HUES64 (cell line): Measurements from ENCODE around the gene CHN2.

Experiments
- H3K27ac ChIP-seq: 2 replicates; pipeline ENCODE4 v1.7.0; 2013; ENCODE audit warnings: low read depth, low read length, inconsistent platforms
- H3K27me3 ChIP-seq: 2 replicates; pipeline ENCODE4 v1.6.1; 2013; ENCODE audit warnings: mild to moderate bottlenecking, low read length; ENCODE audit not compliant: insufficient read depth
- H3K36me3 ChIP-seq: 2 replicates; pipeline ENCODE4 v1.6.1; 2013; ENCODE audit warnings: mild to moderate bottlenecking, low read length; ENCODE audit not compliant: insufficient read depth
- H3K4me1 ChIP-seq: 2 replicates; pipeline ENCODE4 v1.6.1; 2013; ENCODE audit warnings: mild to moderate bottlenecking, low read length, moderate library complexity; ENCODE audit not compliant: insufficient read depth
- H3K4me3 ChIP-seq: 2 replicates; pipeline ENCODE4 v1.5.1; 2013; ENCODE audit warnings: mild to moderate bottlenecking, low read length, moderate library complexity
- H3K9ac ChIP-seq: 2 replicates; pipeline ENCODE4 v1.6.1; 2013; ENCODE audit warnings: mild to moderate bottlenecking, low read depth, low read length
- H3K9me3 ChIP-seq: 2 replicates; pipeline ENCODE4 v1.6.1; 2013; ENCODE audit warnings: low read depth, low read length; ENCODE audit not compliant: insufficient read depth
- WGBS: fragments of 150-250, 120-280 bp; methylation state at CpG from one replicate; pipeline ENCODE4 v1.1.7; 2013; ENCODE audit warnings: missing lambda C conversion rate; 5-methylcytosine and 5-hydroxymethylcytosine counted together

Gene CHN2

DNA sequence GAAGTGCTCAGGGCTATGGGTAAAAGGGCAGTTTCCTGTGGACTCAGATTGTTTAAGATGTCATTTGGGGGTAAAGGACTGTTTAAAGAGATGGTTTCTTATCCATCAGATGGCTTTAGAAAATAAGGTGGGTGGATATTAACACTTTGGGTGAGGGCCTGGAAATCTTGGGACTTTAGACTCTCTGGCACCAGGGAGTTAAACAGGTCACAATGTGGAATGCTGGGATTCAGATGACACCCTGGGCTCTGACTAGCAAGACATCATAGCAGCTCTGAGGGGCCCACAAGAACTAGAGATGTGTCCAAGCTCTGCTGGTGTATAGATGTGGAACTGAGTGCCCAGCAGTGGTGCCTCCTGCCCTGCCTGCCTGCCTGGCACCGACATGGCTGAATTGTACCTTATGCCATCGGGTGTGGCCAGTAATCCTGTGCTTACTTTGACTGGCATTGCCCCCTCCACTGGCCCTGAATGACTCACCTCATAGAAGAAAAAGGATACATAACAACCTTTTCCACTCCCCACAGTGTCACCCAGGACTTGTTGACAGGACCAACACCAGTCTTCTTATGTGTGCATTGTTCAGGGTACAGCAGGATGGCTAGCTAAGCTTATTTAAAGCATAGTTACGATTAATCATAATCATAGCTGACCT is 269.1 kb downstream of the CHN2 start:
- no peaks in the 10 kb centered on the region for H3K36me3 ChIP-seq
- 96% methylated on average over 3 of the region's 3 CpGs for WGBS
- H3K27ac ChIP-seq, result no peak overlapping the region

DNA sequence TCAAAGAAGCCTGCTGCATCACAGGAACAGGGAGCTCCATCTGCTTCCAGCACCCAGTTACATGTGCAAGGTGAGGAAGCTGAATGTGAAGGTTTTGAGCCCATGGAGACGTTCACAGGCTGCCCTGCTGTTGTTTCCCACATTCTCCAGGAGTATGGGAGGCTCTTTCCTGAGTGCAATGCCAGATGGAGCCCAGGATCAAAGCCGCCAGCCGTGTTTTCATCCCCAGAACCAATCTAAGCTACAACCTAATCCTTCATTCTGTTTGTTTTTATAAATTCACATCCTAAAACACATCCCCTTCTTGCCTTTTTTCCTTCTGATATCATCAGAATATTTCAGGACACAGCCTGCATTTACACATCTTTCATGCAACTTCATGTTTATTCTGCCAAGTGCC is 270.2 kb downstream of the CHN2 start:
- Histone ChIP-seq H3K4me3 (no peak overlapping the region), H3K36me3 (no peaks in the 10 kb centered on the region)

More for the DNA sequence above, 269.1 kb downstream of the CHN2 start:
- Histone ChIP-seq H3K9ac (no peak overlapping the region), H3K9me3 (no peaks in the 10 kb centered on the region), H3K4me1 (no peaks in the 10 kb centered on the region), H3K27me3 (no peaks in the 10 kb centered on the region), H3K4me3 (no peak overlapping the region)

DNA sequence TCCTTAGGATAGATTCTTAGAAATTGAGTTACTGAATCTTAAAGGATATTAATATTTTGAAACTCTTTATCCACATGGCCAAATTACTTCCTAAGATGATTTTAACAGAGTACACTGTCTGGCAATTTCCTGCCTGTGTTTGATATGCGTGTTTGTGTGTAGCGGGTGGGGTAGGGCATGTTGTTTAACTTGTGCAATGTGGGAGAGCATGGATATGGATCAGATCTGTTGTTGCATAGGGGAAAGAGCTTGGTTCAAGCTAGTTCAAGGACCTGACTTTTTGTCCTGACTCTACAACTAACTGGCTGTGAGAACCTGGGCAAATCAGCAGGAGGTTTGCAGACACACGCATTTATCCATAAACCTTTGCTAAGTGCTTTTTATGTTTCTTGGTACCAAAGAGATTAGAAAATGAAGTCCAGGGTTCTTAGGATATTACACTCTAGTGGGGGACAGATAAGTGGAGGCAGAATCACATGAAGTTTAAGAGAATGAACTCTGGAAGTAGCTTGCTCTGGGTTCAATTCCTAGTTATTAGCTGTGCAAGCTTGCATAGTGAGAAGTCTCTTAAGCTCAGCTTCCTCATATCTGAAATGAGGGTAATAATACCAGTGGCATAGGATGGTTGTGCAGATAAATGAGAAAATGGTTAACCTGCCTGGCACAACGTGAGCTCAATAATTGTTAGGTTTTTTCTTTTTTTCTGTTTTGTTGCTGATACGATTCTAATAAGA is 272.8 kb downstream of the CHN2 start:
- no peaks in the 10 kb centered on the region for H3K36me3 ChIP-seq
- 97% methylated on average over 4 of the region's 5 CpGs for WGBS
- no peaks in the 10 kb centered on the region for H3K9me3 ChIP-seq
- no peak overlapping the region for H3K4me3 ChIP-seq
- no peak overlapping the region for H3K27ac ChIP-seq
- no peaks in the 10 kb centered on the region for H3K27me3 ChIP-seq
- no peak overlapping the region for H3K9ac ChIP-seq
- no peaks in the 10 kb centered on the region for H3K4me1 ChIP-seq

More for the DNA sequence above, 270.2 kb downstream of the CHN2 start:
- 86% methylated on average over 3 of the region's 3 CpGs for WGBS
- H3K4me1 ChIP-seq, result no peaks in the 10 kb centered on the region
- no peak overlapping the region for H3K27ac ChIP-seq
- no peaks in the 10 kb centered on the region for H3K27me3 ChIP-seq
- H3K9ac ChIP-seq, result no peak overlapping the region
- H3K9me3 ChIP-seq, result no peaks in the 10 kb centered on the region

DNA sequence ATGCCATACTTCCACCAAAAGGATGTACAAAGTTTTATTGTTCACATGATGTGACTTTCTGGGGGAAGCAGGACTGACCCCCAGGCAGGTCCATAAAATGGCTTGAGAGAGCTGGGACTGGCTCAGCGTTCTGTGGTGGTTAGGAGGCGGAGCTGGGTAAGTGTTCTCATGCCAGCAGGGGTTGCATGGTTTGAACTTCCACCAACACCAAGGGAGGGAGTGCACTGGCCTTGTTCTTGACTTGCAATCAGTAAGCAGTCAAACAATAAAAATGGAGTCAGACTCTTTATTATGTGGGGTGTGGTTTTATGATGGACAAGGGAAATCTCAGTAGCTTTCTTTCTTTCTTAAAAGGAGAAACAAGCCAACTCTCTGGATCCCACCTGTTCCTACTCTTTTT is 273.6 kb downstream of the CHN2 start:
- Histone ChIP-seq H3K4me3 (no peak overlapping the region), H3K27ac (no peak overlapping the region), H3K27me3 (no peaks in the 10 kb centered on the region), H3K4me1 (no peaks in the 10 kb centered on the region), H3K9ac (no peak overlapping the region), H3K36me3 (no peaks in the 10 kb centered on the region), H3K9me3 (no peaks in the 10 kb centered on the region)
- 81% methylated on average over 2 of the region's 2 CpGs for WGBS

DNA sequence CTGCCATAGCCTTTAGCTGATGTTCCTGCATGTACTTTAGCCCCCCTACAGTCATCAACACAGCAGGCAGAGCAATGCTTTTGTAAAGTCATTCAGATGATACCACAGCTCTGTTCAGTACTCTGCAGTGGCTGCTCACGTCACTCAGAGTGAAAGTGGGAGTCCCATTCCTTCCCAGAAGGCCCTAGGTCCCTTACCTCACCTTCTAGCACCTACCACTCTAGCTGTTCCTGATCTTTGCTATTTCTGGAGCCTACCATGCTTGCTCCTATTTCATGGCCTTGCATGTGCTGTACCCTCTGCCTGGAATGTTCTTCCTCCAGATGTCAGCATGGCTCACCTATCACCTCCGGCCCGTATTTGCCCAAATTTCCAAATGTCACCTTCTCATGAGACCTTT is 274.7 kb downstream of the CHN2 start:
- Histone ChIP-seq H3K9ac (no peak overlapping the region), H3K27ac (no peak overlapping the region), H3K9me3 (no peaks in the 10 kb centered on the region), H3K36me3 (no peaks in the 10 kb centered on the region), H3K4me3 (no peak overlapping the region), H3K27me3 (no peaks in the 10 kb centered on the region), H3K4me1 (no peaks in the 10 kb centered on the region)
- WGBS, result 87% methylated on average over 3 of the region's 3 CpGs

DNA sequence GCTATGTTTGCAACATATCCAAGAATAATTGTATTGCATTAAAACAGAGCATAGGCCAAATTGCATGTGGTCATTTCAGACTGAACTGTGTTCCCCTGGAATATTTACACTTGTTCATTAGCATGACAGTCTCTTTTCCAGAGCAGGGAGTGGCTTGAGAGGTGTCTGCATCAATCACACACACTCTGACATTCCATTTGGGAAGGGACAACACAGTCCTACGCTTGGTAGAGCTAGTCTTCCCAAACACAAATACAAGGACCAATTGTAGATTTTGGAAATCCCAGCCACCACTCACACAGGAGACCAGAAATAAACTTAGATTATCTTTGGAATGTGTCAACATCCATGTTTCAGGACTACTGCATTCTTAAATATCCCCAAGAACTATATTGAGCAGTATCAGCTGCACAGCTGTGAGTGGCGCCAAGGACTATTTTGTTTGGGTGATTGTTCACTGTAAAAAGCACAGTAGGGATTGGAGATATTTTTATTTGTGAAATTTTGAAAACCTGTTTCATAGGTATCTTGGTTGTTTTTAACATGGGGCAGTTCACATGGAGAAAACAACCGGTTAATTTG is 275.5 kb downstream of the CHN2 start:
- 93% methylated on average over 3 of the region's 3 CpGs for WGBS

DNA sequence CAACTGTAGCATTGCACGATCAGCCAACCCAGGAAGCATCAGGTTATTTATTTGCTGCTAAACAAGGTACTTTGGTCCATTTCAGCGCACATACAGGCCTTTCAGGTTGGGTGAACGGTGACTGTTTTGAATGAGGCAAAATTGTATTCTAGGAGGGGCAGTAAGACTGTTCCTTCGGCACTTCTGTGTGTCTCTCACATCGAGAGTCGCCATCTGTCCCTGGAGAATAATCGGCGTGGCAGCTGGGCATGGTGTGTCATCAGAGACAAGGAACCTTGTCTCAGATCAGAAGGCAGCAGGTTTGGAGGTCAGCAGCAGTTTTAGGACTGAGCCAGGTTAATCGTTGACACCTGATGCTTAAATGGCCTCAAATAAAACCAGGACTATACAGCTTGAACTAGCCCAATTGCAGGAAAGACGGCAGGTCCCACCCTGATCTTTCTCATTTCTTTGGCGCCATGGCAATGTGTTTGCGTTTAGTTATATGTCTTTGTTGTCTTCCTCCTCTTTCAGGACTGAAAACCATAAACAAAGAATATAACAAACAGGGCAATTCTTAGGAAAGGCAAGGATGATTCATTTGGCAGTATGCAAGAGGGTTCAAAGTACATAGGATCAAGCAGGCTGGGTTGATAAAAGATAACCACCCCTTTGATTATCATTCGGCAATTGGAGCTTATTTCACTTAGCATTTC is 277.0 kb downstream of the CHN2 start:
- H3K9ac ChIP-seq, result no peak overlapping the region
- H3K36me3 ChIP-seq, result no peaks in the 10 kb centered on the region
- no peaks in the 10 kb centered on the region for H3K27me3 ChIP-seq
- H3K4me1 ChIP-seq, result no peaks in the 10 kb centered on the region
- whole genome bisulfite sequencing, result 90% methylated on average over 13 of the region's 13 CpGs
- no peak overlapping the region for H3K27ac ChIP-seq
- H3K4me3 ChIP-seq, result no peak overlapping the region
- H3K9me3 ChIP-seq, result no peaks in the 10 kb centered on the region

More for the DNA sequence above, 275.5 kb downstream of the CHN2 start:
- no peak overlapping the region for H3K9ac ChIP-seq
- H3K4me3 ChIP-seq, result no peak overlapping the region
- H3K36me3 ChIP-seq, result no peaks in the 10 kb centered on the region
- no peak overlapping the region for H3K27ac ChIP-seq
- H3K9me3 ChIP-seq, result no peaks in the 10 kb centered on the region
- H3K4me1 ChIP-seq, result no peaks in the 10 kb centered on the region
- H3K27me3 ChIP-seq, result no peaks in the 10 kb centered on the region

DNA sequence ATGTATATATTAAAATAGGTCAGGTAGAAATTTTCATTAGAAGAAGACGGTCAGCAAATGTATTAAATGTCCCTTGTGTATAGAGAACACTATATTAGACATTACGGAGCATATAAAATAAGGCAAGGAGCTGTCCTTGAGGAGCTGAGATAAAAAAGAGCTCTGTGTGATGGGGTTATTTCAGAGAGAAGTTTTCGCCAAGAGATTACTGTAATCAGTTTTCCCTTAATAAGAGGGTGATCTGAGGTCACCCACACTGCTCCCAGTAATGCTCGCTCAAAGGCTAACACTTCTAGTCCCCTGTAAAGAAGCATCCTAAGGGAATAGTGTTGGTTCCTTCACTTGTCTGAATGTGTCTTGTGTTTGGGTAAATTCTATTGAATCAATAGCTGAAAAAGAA is 282.3 kb downstream of the CHN2 start:
- no peak overlapping the region for H3K4me3 ChIP-seq
- H3K27me3 ChIP-seq, result no peaks in the 10 kb centered on the region
- no peak overlapping the region for H3K27ac ChIP-seq
- WGBS, result 93% methylated on average over 2 of the region's 4 CpGs
- no peaks in the 10 kb centered on the region for H3K36me3 ChIP-seq
- peaks cover 2% of the 10 kb centered on the region; the same call in 1 of the 2 replicates for H3K4me1 ChIP-seq
- H3K9ac ChIP-seq, result no peak overlapping the region
- H3K9me3 ChIP-seq, result no peaks in the 10 kb centered on the region

DNA sequence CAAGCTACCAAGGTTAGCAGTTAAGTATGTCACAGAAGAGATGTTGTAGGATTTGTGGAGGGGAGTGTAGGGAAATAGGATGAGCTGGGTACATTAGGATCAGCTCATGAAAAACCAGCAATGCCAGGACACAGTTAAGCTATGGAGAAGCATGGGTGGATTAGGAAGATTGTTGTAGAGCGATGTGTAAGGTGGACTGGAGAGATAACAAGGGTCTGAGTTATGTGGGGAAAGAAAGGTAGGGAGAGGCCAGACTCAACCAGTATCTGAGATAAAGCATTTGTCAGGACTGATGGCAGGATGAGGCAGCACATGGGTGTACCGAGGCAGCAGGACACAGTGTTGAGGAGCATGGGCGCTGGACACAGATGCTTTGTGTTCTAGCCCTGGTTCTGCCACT is 283.7 kb downstream of the CHN2 start:
- Histone ChIP-seq H3K4me1 (peaks cover 2% of the 10 kb centered on the region), H3K27me3 (no peaks in the 10 kb centered on the region), H3K36me3 (no peaks in the 10 kb centered on the region), H3K27ac (no peak overlapping the region), H3K9ac (no peak overlapping the region), H3K4me3 (no peak overlapping the region), H3K9me3 (no peaks in the 10 kb centered on the region)
- 94% methylated on average over 3 of the region's 3 CpGs for WGBS

DNA sequence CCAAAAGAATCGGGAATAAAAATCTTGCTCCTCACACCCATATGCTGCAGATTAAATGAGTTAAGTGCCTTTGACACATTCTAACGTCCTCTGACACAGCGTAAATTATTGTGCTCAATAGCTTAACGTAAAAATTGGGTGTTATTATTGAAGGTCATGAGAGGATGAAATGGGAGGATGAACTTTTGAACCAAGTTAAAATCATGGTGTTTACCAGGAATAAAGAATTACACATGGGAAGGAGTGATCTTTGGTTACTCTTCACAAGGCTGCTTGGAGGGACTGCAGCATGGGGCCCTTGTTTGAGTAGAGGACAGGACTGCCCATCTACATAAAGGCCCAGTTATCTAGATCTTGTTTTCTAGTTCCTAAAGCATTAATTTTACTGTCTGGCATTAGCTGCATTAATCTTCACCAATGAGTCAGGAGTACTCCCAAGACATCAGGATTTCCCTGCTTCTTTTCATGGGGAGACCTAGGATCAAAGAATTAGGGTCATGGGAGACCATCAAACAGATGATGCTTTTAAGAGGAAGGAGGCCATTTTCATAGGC is 284.2 kb downstream of the CHN2 start:
- WGBS, result 95% methylated on average over 4 of the region's 4 CpGs
- H3K4me1 ChIP-seq, result peaks cover 2% of the 10 kb centered on the region
- H3K4me3 ChIP-seq, result no peak overlapping the region
- H3K36me3 ChIP-seq, result no peaks in the 10 kb centered on the region
- no peak overlapping the region for H3K9ac ChIP-seq
- H3K9me3 ChIP-seq, result no peaks in the 10 kb centered on the region
- H3K27me3 ChIP-seq, result no peaks in the 10 kb centered on the region
- H3K27ac ChIP-seq, result no peak overlapping the region
